H1 (cell line): Measurements from ENCODE around the gene CAPN14.

Experiments
- CHD2 ChIP-seq: IDR thresholded peaks from 2 replicates; pipeline ENCODE4 v1.6.1; 2012; ENCODE audit warnings: low read length, improper control_type of control experiment
- CTCF ChIP-seq, 3 experiments: IDR thresholded peaks; 1 replicate in 2 of 3; 2 replicates in 1 of 3; pipeline versions ENCODE4 v1.5.1 to v1.6.1; 2011; ENCODE audit warnings: low read length in 3 of 3, mild to moderate bottlenecking in 3 of 3, inconsistent platforms in 2 of 3, low read depth in 1 of 3, moderate library complexity in 1 of 3; ENCODE audit not compliant: insufficient read depth in 1 of 3; ENCODE audit errors: control extremely low read depth in 1 of 3
- EGR1 ChIP-seq: IDR thresholded peaks from 2 replicates; pipeline ENCODE4 v1.6.1; 2011; ENCODE audit warnings: low read depth, low read length, borderline replicate concordance
- HDAC2 ChIP-seq, 2 experiments: fragments of 300-600 bp in 1 of 2; sonication (generic) in 1 of 2; IDR thresholded peaks; 2 replicates each; pipeline ENCODE4 v1.6.1; 2011 to 2012; ENCODE audit warnings: low read depth in 2 of 2, low read length in 2 of 2, mild to moderate bottlenecking in 2 of 2, moderate library complexity in 2 of 2, borderline replicate concordance in 1 of 2, inconsistent platforms in 1 of 2
- POLR2A ChIP-seq, 2 experiments: IDR thresholded peaks; 1 replicate in 1 of 2; 2 replicates in 1 of 2; pipeline ENCODE4 v1.6.1; 2011; ENCODE audit warnings: low read depth in 2 of 2, low read length in 2 of 2, mild to moderate bottlenecking in 2 of 2; ENCODE audit errors: control extremely low read depth in 1 of 2
- SUZ12 ChIP-seq: fragments of 200-600 bp; sonication (generic); IDR thresholded peaks from 2 replicates; pipeline ENCODE4 v1.6.1; 2012; ENCODE audit warnings: mild to moderate bottlenecking, inconsistent platforms, low read length, moderate library complexity, mixed read lengths
- USF2 ChIP-seq: IDR thresholded peaks from 2 replicates; pipeline ENCODE4 v1.6.1; 2011; ENCODE audit warnings: low read length, improper control_type of control experiment
- YY1 ChIP-seq: IDR thresholded peaks from 2 replicates; pipeline ENCODE4 v1.6.1; 2011; ENCODE audit warnings: low read depth, mild to moderate bottlenecking, low read length
- TF ChIP-seq, protein P1 (sequence below): IDR thresholded peaks from 2 replicates; pipeline ENCODE4 v1.6.1; 2012; ENCODE audit warnings: low read length, inconsistent platforms

DNA sequence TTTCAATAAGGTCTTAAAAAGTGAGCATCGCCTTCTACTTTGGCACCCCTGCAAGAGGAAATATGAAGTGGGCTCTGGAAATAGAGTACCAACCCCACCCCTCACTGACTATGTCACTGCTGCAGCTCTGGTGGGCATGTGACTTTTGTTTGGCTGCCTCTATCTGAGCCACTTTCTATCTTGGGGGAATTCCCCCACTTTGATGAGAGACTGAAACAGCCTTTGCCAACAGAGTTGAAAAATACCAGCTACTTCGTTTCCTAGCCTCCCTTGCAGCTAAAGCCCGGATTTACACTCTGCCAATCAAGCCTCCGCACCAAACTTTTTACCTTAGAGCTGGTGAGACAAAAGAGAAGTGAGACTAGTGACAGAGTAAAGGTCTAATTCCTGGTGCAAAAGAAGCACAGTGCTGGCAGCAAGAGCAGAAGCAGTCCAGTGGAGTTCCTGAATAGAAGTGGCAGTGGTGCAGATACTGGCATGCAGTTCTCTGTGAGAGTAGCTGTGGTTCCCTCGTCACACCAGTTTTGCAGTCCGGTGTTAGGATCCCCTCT is 67.1 kb downstream of the CAPN14 start:
- TF ChIP-seq SUZ12 (no peak), POLR2A (IDR thresholded peaks at IDR 0.05; ENCODE audit: control extremely low read depth in 1 of 2, low read depth in 2 of 2, low read length in 2 of 2) (no peak), USF2 (no peak), YY1 (no peak), CHD2 (no peak), CTCF (IDR thresholded peaks at IDR 0.05; ENCODE audit: control extremely low read depth in 1 of 3, insufficient read depth in 1 of 3, low read depth in 1 of 3, low read length in 3 of 3) (no peak), HDAC2 (IDR thresholded peaks at IDR 0.05; ENCODE audit: borderline replicate concordance in 1 of 2, low read depth in 2 of 2, low read length in 2 of 2) (no peak), EGR1 (no peak)
- TF ChIP-seq, protein P1, sequence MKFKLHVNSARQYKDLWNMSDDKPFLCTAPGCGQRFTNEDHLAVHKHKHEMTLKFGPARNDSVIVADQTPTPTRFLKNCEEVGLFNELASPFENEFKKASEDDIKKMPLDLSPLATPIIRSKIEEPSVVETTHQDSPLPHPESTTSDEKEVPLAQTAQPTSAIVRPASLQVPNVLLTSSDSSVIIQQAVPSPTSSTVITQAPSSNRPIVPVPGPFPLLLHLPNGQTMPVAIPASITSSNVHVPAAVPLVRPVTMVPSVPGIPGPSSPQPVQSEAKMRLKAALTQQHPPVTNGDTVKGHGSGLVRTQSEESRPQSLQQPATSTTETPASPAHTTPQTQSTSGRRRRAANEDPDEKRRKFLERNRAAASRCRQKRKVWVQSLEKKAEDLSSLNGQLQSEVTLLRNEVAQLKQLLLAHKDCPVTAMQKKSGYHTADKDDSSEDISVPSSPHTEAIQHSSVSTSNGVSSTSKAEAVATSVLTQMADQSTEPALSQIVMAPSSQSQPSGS: no peak
